GM19351 (cell line): ENCODE results near the gene CNTN2.

ENCODE experiments used
- ATAC-seq: cut with Tn5 transposase; IDR thresholded peaks from one replicate; pipeline ENCODE4 v1.9.1; 2021; ENCODE audit warnings: mild to moderate bottlenecking, moderate library complexity; ENCODE audit not compliant: unreplicated experiment

Gene CNTN2

GRCh38 chr1:205017766-205018165 lies 25.2 kb upstream of the CNTN2 start:
- no peak for ATAC-seq

GRCh38 chr1:205018381-205018780 lies 24.6 kb upstream of the CNTN2 start:
- ATAC-seq = no peak

- ATAC-seq = no peak
These were observed 22.5 kb upstream of the CNTN2 start for GRCh38 chr1:205020466-205020865.

- ATAC-seq = no peak
These were observed 18.3 kb upstream of the CNTN2 start for GRCh38 chr1:205024679-205025078.

GRCh38 chr1:205025239-205025638 lies 17.8 kb upstream of the CNTN2 start:
- ATAC-seq = no peak

- no peak for ATAC-seq
These were observed 16.8 kb upstream of the CNTN2 start for GRCh38 chr1:205026181-205026580.

- no peak for ATAC-seq
These were observed 14.6 kb upstream of the CNTN2 start for GRCh38 chr1:205028390-205028789.

GRCh38 chr1:205028924-205029323 lies 14.1 kb upstream of the CNTN2 start:
- ATAC-seq = no peak

- ATAC-seq = no peak
These were observed 12.8 kb upstream of the CNTN2 start for GRCh38 chr1:205030241-205030640.

GRCh38 chr1:205030896-205031295 lies 12.1 kb upstream of the CNTN2 start:
- ATAC-seq = no peak

GRCh38 chr1:205032508-205032907 lies 10.5 kb upstream of the CNTN2 start:
- ATAC-seq = no peak

GRCh38 chr1:205037539-205037938 lies 5.5 kb upstream of the CNTN2 start:
- ATAC-seq = no peak

- no peak for ATAC-seq
These were observed 4.8 kb upstream of the CNTN2 start for GRCh38 chr1:205038132-205038786.

GRCh38 chr1:205041001-205041715 lies 1.9 kb upstream of the CNTN2 start:
- no peak for ATAC-seq

GRCh38 chr1:205041998-205042910 lies 758 bp upstream of the CNTN2 start:
- ATAC-seq = no peak

GRCh38 chr1:205043866-205044265 lies 854 bp downstream of the CNTN2 start:
- ATAC-seq = no peak

- ATAC-seq = no peak
These were observed 1.7 kb downstream of the CNTN2 start for GRCh38 chr1:205044741-205045140.

- no peak for ATAC-seq
These were observed 2.1 kb downstream of the CNTN2 start for GRCh38 chr1:205045146-205045545.

- no peak for ATAC-seq
These were observed 3.9 kb downstream of the CNTN2 start for GRCh38 chr1:205046870-205047269.

- ATAC-seq = no peak
These were observed 4.8 kb downstream of the CNTN2 start for GRCh38 chr1:205047764-205048231.

GRCh38 chr1:205048382-205048781 lies 5.4 kb downstream of the CNTN2 start:
- ATAC-seq = no peak
